Smooth muscle cell (in vitro differentiated cells): ENCODE measurements around the gene CNIH3. TPM values are rescaled to one million over a fixed set of nuclear protein-coding genes. Genes with fewer than 3 reads are reported as not detected.

Experiments
- DNase-seq: peaks from one replicate; lab custom pipeline; 2025; ENCODE audit not compliant: unreplicated experiment; lab: John Stamatoyannopoulos, UW
- H2AFZ ChIP-seq: fragments of 200-600 bp; sonication (generic); 2 replicates; pipeline ENCODE4 v1.6.0; 2016; ENCODE audit warnings: antibody characterized with exemption, low read depth, mild to moderate bottlenecking
- H3F3A ChIP-seq: fragments of 200-600 bp; sonication (generic); 2 replicates; pipeline ENCODE4 v1.6.0; 2017; ENCODE audit warnings: antibody characterized with exemption, low read depth
- H3K27ac ChIP-seq: fragments of 200-600 bp; sonication (generic); 2 replicates; pipeline ENCODE4 v1.5.1; 2016; ENCODE audit warnings: low read depth, mild to moderate bottlenecking
- H3K27me3 ChIP-seq: fragments of 200-600 bp; sonication (generic); 2 replicates; pipeline ENCODE4 v1.6.1; 2016; ENCODE audit warnings: low read depth, mild to moderate bottlenecking
- H3K36me3 ChIP-seq: fragments of 200-600 bp; sonication (generic); 2 replicates; pipeline ENCODE4 v1.5.1; 2016; ENCODE audit warnings: low read depth
- H3K4me1 ChIP-seq: fragments of 200-600 bp; sonication (generic); 2 replicates; pipeline ENCODE4 v1.5.1; 2016; ENCODE audit warnings: low read depth
- H3K4me2 ChIP-seq: fragments of 200-600 bp; sonication (generic); 2 replicates; pipeline ENCODE4 v1.6.0; 2016; ENCODE audit warnings: mild to moderate bottlenecking
- H3K4me3 ChIP-seq: fragments of 200-600 bp; sonication (generic); 2 replicates; pipeline ENCODE4 v1.5.1; 2016; ENCODE audit warnings: mild to moderate bottlenecking
- H3K79me2 ChIP-seq: fragments of 200-600 bp; sonication (generic); 2 replicates; pipeline ENCODE4 v1.6.0; 2016; ENCODE audit warnings: low read depth, mild to moderate bottlenecking
- H3K9ac ChIP-seq: fragments of 200-600 bp; sonication (generic); 2 replicates; pipeline ENCODE4 v1.6.0; 2016; ENCODE audit warnings: low read depth
- H3K9me3 ChIP-seq: fragments of 200-600 bp; sonication (generic); replicated peaks from 2 replicates; pipeline ENCODE4 v1.5.1; 2016; ENCODE audit warnings: low read depth
- H4K20me1 ChIP-seq: fragments of 200-600 bp; sonication (generic); 2 replicates; pipeline ENCODE4 v1.6.0; 2016; ENCODE audit warnings: low read depth
- CTCF ChIP-seq: fragments of 200-600 bp; sonication (generic); IDR thresholded peaks from 2 replicates; pipeline ENCODE4 v1.5.1; 2017; ENCODE audit warnings: borderline replicate concordance, mild to moderate bottlenecking, antibody characterized with exemption; ENCODE audit not compliant: insufficient read depth, poor library complexity, severe bottlenecking
- WGBS: methylation state at CpG from one replicate; pipeline ENCODE4 v1.1.7; 2016; ENCODE audit warnings: low lambda C conversion rate; 5-methylcytosine and 5-hydroxymethylcytosine counted together
- polyA plus RNA-seq: library from polyadenylated mRNA; unstranded; fragments of >200 nt; fragmentation: Nextera tagmentation; extraction: Ambion mirVana; gene quantifications from 2 replicates; pipeline ENCODE4 v1.2.1, GENCODE V29; 2016
- total RNA-seq: library from RNA; depleted of rRNA; stranded (reverse); fragments of >200 nt; gene quantifications from 2 replicates; pipeline ENCODE4 v1.2.3, GENCODE V29; 2014

The CNIH3 gene
- total and polyA plus RNA-seq, 2 experiments from 2014 or later, result 6.6 to 8.0 TPM

- Histone ChIP-seq H4K20me1 (no peaks in the 10 kb centered on the region), H3K27me3 (no peaks in the 10 kb centered on the region), H3K4me1 (no peaks in the 10 kb centered on the region), H3K27ac (no peak overlapping the region), H3K4me3 (no peak overlapping the region), H3K9ac (no peak overlapping the region), H3K36me3 (no peaks in the 10 kb centered on the region), H2AFZ (no peak overlapping the region), H3F3A (no peaks in the 10 kb centered on the region), H3K4me2 (no peak overlapping the region), H3K79me2 (no peaks in the 10 kb centered on the region), H3K9me3 (no peaks in the 10 kb centered on the region)
- WGBS, result 43% methylated on average over 4 of the region's 4 CpGs
- no peak for TF ChIP-seq CTCF
- DNase-seq, result no peak
These were observed 24.5 kb downstream of the CNIH3 start for GRCh38 chr1:224640587-224640986.

GRCh38 chr1:224641030-224641429 lies 24.9 kb downstream of the CNIH3 start:
- no peaks in the 10 kb centered on the region for H3K9me3 ChIP-seq
- H3K79me2 ChIP-seq, result no peaks in the 10 kb centered on the region
- H2AFZ ChIP-seq, result no peak overlapping the region
- DNase-seq, result no peak
- H3K36me3 ChIP-seq, result no peaks in the 10 kb centered on the region
- H4K20me1 ChIP-seq, result no peaks in the 10 kb centered on the region
- H3K9ac ChIP-seq, result no peak overlapping the region
- no peak for TF ChIP-seq CTCF
- no peak overlapping the region for H3K4me3 ChIP-seq
- no peaks in the 10 kb centered on the region for H3F3A ChIP-seq
- no peak overlapping the region for H3K27ac ChIP-seq
- H3K27me3 ChIP-seq, result no peaks in the 10 kb centered on the region
- no peak overlapping the region for H3K4me2 ChIP-seq
- 86% methylated on average over 7 of the region's 7 CpGs for WGBS
- no peaks in the 10 kb centered on the region for H3K4me1 ChIP-seq

- no peaks in the 10 kb centered on the region for H3K79me2 ChIP-seq
- 95% methylated on average over 5 of the region's 5 CpGs for WGBS
These were observed 27.5 kb downstream of the CNIH3 start for GRCh38 chr1:224643653-224644052.

More at GRCh38 chr1:224643653-224644052, 27.5 kb downstream of the CNIH3 start:
- no peak for DNase-seq
- no peaks in the 10 kb centered on the region for H3K36me3 ChIP-seq
- no peaks in the 10 kb centered on the region for H3K9me3 ChIP-seq
- H3F3A ChIP-seq, result no peaks in the 10 kb centered on the region
- no peaks in the 10 kb centered on the region for H3K27me3 ChIP-seq
- no peaks in the 10 kb centered on the region for H4K20me1 ChIP-seq
- H3K9ac ChIP-seq, result no peak overlapping the region
- no peak overlapping the region for H3K4me3 ChIP-seq
- H3K4me1 ChIP-seq, result no peaks in the 10 kb centered on the region
- no peak overlapping the region for H2AFZ ChIP-seq
- TF ChIP-seq CTCF, result no peak
- H3K4me2 ChIP-seq, result no peak overlapping the region
- no peak overlapping the region for H3K27ac ChIP-seq
